Measurements from ENCODE around the gene RNF212.
"Not testable (repeated sequence)": the region's sequence is repeated elsewhere in the genome, so short reads cannot be mapped to it uniquely, and the experiment has no call there.

The RNF212 gene

DNA sequence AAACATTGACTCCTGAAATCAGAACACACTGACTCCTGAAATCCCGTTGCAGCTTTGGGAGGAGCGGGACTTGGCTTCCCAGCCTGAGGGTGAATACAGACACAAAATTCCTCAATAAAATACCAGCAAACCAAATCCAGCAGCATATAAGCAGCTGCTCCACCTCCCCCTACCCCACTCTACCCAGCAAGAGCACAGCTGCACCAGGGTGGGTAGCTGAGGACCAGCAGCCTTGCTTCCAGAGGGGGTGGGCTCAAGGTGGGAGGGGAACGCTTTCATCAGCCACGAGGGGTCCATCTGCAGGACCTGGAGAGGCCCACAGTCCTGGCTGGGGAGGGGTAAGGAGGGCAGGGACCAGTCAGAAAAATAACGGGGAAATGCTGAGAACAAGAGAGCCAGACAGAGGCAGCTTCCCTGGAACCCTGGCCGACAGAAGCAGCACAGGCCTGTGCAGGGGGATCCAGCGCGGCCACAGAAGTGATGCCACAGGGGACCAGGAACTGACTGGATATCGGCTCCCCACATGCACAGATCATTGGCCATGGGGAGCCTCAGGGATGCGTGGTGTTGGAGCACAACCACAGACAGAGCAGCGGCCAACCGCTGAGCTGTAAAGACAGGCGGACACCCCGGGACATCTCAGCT, 52.2 kb downstream of the RNF212 start:
- no peak for DNase-seq

DNA sequence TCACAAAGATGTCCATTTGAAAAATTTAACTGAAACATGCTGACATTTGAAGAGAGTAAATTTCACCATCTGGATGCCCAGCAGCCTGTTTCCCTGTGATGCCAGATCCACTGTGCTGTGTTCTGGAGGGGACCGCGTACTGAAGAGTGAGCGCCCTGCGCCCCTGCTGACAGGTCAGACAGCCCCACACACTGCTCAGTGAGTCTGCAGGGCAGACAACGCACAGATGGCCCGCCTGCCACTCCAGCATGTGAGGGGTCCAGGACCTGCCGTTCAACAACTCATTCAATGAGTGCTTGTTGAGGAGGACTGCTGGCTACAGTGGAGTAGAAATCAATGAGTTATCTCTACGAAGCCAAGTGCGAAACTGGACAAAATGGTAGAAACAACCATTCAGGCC, 52.7 kb downstream of the RNF212 start:
- no peak for DNase-seq

DNA sequence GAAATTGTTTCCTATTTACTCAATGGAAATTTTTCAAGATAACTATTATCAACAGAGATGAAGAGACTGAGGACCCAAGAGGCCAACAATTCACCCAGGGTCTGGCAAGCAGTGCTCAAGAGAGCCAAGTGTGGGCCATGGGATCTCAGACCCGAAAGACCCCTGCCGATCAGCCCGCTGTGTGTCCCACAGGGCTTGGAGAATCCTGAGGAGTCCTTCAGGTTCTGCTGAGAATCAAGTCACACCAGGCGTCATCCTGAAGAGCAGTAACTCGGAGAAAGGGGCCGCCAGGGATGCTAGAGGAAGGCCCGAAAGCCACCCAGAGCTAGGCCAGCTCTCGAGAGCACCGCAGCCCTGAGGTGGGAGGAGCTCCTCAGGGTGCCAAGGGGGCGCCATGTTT, 53.2 kb downstream of the RNF212 start:
- DNase-seq = no peak

DNA sequence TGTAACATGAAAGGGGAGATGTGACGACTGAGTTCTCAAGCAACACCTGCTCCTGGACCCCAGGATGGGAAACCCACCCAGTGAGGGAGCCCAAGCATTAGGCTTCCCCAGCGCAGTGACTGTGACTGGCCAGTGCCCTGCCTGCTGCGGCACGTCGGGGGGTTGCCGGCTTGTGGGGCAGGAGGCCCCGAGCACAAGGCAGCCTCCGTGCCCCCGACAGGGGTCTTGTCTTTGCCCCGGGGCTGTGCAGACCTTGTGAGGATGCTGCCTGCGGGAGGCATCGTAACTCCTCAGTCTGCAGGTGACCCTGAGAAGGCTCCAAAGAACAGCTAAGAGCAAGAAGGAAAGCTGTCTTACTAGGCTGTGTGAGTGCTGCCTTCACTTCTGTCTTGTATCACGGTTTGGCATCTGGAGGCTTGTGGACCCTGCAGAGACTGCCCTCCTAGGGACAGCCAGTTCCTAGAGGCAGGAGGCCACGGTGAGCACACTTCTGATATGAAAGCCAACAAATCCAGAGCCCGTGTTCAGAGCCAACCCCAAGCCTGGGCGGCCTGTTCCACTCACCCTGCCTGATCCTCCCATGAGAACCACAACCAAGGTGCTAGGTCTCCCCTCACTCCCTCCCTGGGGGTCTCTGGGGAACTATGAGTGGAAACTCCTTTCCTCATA, 54.2 kb downstream of the RNF212 start:
- no peak for DNase-seq

DNA sequence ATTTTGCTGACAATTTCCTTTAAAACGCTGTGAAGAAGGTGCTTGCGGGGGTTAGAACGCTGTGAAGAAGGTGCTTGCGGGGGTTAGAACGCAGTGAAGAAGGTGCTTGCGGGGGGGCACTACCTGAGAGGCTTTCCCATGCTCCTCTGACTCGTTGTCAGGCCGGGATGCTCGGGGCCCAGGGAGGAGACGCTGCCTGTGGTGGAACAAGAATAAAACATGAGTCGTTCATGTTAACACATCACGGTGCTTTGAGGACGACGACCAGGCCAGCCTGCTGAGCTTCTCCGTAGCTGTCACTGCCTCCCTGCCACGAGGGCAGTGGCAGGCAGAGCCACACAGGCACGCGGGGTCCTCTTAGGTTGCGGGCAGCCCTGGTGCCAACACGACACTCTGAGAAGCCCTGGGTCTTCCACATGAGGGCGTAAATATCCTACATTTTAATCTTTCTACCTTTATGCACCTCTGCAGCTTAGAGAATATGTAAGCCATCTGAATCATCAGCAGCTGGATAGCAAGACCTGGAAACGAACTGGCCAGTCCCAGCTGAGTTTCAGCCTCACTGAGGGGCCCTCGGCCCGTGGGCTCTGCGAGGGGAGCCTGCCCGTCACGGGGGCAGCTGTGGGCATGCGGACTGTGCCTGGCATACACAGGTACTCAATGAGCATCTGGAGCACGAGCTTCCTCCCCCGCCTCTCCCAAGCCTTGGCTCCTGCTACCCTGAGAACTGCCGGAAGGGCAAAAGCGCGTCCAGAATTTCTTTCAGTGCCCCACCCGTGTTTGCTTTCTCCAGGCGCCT, 55.0 kb downstream of the RNF212 start:
- DNase-seq = no peak

DNA sequence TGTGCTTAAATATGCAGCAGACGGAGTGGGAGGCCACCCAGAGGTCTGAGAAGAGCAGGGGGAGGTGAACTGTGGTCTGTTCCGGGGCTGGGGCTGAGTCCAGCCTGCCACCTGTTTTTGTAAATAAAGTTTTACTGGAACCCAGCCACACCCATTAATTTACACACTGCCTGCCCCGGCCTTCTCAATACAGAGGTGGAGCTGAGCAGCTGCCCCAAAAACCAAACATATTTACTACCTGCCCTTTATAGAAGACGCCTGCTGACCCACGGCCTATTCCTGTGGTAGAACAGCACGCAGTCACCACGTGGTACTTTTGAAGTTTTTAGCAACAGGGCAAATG, 56.0 kb downstream of the RNF212 start:
- DNase-seq = no peak

DNA sequence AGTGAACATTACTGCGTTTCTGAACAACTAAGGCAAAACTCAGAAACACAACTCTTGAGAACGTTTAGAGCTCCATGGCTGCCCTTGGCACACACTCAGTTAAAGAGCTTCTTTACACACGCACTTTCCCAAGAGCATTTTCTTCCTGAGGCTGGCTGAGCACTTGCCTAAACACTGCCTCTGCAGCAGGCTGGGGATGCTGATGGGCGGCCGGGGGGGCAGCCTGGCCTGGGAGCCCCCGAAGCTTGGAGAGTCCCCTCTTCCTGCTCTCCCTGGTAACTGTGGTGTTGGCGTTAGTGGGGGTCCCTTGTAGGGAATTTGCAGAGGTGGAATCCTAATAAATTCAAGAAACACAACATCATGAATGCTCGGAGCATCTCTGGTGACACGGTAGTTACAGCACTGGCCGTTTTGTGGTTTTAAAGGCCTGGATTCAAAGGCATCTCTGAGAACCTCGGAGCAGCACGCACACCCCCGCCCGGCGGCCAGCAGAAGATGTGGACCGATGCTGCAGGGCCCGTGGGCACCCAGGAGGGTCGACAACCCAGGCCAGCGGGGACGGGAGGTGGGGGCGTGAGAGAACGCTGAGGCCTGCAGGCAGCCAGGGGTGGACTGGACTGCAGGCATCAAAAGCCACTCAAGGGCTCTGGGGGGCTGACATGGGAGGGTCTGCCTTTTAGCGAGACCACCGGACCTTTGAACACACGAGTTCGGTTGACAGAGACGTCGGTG, 56.5 kb downstream of the RNF212 start:
- no peak for DNase-seq

DNA sequence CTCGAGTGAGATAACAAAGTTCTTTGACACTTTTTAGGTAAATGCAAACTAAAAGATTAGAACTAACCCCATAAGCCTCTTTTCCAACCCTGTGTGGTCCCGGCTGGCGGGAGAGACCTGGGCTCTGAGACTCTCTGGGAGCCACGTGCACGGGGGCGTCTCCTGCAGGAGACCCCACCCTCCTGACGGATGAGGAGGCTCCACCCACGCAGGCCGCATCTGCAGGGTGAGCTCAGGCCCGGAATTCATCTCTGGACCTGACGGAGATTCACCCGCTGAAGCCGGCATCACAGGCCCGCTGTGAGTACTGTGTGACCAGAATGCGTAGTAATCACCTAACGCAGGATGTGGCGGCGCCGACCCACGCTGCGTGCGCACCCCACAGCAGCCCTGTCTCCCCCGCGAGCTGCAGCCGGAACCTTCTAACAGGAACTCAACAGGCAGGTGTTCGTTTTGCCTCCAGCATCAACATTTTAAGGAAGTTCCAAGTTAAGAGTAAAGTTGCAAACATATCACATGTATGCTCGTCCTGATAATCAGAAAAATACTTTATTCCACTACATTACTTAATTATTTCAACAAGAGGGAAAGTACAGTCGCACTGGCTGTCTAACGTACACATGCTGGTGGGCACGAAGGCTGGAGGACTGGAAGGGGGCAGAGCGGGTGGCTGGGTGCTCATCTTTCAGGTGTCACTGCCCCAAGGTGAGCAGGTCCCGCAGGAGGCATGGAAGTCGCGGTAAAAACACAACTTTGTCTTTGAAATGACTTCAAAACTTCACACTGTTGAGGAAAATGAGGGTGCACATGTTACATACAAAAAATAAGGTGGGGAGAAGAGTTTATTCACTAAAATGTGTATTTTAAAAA, 57.4 kb downstream of the RNF212 start:
- peak; percentile 80 for DNase-seq

DNA sequence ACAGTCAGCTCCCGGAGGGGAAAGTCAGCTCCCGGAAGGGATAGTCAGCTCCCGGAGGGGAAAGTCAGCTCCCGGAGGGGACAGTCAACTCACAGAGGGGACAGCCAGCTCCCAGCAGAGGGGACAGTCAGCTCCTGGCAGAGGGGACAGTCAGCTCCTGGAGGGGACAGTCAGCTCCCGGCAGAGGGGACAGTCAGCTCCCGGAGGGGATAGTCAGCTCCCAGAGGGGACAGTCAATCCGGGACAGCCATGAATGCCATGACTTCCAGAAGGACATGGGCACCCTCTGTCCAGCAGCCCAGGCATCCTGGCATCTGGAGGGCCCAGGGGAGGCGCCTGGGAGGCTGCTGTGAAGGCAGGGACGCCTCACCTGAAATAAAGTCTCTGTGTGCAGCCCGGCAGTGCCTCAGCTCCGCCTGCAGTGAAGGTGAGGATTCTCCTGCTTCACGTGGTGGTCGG, 58.1 kb downstream of the RNF212 start:
- not testable (repeated sequence) for DNase-seq

DNA sequence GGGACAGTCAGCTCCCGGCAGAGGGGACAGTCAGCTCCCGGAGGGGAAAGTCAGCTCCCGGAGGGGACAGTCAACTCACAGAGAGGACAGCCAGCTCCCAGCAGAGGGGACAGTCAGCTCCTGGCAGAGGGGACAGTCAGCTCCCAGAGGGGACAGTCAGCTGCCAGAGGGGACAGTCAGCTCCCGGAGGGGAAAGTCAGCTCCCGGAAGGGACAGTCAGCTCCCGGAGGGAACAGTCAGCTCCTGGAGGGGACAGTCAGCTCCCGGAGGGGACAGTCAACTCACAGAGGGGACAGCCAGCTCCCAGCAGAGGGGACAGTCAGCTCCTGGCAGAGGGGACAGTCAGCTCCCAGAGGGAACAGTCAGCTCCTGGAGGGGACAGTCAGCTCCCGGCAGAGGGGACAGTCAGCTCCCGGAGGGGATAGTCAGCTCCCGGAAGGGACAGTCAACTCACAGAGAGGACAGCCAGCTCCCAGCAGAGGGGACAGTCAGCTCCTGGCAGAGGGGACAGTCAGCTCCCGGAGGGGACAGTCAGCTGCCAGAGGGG, 58.6 kb downstream of the RNF212 start:
- DNase-seq = not testable (repeated sequence)

DNA sequence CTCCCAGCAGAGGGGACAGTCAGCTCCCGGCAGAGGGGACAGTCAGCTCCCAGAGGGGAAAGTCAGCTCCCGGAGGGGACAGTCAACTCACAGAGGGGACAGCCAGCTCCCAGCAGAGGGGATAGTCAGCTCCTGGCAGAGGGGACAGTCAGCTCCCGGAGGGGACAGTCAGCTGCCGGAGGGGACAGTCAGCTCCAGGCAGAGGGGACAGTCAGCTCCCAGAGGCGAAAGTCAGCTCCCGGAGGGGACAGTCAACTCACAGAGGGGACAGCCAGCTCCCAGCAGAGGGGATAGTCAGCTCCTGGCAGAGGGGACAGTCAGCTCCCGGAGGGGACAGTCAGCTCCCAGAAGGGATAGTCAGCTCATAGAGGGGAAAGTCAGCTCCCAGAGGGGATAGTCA, 59.5 kb downstream of the RNF212 start:
- DNase-seq = not testable (repeated sequence)

DNA sequence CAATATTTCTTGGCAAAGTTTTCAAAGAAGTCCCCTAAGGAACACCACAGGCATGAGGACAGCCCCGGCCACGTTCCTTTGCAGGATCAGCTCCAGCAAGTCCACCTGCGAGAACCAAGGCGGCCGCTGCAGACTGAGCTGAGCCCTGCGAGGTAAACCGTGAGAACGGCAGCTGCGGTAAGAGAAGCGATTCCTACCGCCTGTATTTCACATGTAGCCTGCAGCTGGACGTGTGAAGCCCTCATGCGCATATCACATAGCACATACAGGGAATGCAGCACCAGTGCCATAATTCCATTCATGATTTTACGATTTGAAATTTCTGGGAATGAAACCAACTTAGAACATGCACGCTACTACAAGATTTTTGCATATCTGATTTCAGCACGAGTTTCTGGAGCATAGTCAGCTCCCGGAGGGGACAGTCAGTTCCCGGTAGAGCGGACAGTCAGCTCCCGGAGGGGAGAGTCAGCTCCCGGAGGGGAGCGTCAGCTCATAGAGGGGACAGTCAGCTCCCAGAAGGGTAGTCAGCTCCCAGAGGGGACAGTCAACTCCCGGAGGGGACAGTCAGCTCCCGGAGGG, 60.2 kb downstream of the RNF212 start:
- DNase-seq = no peak

DNA sequence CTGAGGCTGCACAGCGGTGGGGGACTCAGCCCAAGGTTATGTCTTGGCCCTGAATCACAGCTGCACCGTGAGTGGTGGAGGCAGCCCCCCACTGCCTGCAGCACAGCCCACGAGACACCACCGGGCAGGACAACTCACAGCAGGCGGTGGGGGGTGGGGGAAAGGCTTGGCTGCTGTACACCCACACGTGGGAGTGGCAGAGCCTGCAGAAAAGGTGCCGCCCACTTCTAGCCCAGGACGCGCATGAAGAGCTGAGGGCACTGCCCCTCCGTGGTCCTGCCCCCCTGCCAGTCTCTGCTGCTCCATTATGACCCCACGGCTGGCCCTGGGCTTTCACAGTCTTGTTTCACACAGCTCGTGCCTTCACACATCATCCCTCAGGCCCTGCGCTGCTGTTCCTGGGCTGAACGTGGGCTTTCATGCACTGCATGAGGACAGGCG, 61.1 kb downstream of the RNF212 start:
- no peak for DNase-seq

DNA sequence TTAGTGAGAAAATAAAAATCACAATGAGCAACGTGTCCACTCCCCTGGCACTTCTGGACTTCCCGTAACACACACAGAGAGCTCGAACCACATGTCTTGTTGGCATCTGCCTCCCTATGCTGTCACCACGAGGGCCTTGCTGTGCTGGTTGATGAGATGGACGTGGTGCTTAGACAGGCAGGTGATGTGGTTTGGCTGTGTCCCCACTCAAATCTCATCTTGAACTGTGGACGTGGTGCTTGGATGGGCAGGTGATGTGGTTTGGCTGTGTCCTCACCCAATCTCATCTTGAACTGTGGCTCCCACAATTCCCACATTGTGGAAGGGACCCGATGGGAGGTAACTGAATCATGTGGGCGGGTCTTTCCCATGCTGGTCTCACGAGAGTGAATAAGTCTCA, 61.9 kb downstream of the RNF212 start:
- DNase-seq = no peak

DNA sequence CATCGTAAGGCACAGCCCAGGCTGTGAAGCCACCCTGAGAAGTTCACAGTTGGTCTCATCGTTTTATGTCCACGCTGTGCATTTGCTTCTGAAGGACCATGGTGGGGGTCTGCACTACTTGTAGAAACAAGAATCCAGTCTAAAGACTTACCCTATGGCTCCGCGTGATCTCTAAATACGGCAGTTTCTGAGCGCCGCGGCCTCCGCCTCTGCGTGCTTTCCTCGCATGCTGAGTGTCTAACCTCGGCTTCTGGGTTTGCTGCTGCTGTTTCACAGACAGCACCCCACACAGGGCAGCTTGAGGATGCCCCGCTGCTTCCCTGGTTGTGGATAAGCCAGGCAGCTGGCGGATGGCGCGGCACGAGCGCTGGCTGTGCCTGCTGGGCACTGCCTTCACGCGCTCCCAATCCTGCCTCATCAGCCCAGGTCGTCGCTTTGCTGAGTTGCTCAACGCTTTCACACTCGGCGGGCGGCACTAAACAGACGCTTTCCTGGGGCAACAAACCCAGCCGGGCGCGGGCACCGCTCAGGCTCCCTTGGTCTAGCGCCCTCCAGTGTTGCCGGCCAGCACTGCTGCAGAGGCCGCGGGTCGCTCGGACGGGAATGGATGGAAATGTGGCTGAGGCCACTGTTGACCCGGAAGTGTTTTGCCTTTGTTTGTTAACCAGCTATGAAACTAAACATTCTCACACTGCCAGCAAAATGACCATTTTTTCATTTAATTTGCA, 62.7 kb downstream of the RNF212 start:
- DNase-seq = no peak

DNA sequence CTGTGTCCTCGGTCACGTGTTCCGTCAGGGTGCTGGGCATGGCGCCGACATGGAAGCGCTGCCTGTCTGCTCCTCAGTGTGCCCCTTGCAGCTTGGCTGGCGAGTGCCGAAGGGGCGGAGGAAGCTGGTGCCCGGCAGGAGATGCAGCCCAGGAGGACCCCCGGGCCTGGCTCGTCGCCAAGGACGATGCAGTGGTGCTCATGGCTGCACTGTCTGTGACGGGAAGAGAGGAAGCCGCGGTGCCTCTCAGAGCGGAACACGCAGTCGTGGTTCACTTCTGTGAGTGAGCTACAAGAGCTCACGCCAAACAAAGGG, 63.8 kb downstream of the RNF212 start:
- no peak for DNase-seq

DNA sequence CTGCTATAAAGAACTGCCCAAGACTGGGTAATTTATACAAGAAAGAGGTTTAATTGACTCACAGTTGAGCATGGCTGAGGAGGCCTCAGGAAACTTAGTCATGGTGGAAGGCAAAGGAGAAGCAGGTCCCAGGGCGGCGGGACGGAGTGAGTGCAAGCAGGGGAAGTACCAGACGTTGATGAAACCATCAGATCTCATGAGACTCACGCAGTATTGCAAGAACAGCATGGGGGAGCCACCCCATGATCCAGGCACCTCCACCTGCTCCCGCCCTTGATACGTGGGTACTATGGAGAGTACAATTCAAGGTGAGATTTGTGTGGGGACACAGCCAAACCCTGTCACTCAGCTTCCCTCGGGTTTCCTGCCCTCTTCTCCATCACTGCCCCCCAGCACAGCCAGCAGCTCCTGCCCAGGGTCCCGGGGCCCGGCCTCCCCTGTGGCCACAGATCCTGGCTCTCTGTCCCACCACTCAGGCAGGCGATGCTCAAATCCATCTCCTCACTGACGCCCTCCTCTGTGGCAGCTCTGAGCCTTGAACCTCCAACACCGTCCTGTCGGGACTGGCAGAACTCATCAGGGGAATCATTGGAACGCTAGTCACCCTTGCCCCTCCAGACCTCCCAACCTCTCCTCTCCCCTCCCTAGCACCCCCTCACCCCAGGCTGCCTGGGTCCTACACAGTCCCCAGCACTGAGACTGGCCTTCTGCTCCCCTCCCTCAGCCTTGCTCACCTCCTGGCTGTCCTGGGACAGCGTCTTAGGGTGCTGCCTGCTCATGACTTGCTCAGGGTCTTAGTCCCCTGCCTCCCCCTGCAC, 64.4 kb downstream of the RNF212 start:
- no peak for DNase-seq

DNA sequence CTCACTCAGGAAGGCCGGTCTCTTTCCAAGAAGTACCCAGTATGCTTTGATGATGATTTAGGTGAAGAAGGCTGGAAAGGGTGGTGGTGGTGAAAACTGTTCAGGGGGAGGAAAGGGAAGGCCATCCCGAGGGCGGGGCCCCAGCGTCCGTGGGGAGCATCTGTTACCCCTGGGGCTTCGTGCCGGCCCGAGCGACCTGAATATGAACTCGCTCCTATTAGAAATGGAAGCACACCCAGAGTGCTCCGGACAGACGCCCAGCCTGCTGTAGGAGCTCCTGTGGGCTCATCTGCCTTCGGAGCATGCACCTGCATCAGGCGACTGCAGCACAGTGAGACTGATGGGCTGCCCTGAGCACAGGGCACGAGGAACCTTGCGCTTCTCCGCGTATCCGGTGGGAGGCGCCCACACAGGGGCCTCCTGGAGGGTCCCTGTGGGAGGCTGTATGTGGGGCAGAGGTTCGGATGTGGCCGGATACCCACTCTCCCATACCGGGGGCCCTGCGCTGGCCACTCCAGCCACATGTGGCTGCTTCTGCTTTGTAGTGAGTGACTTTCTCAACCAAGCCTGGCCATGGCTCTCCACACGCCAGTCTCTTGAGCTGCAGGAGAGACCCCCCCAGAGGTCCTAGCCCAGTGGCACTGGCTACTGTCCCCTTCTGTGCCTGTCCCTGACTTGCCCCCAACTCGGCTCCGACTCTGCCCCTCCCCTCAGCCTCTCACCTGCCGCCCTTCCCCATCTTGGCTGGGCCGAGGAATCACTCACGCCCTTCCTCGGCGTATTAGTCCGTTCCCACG, 65.2 kb downstream of the RNF212 start:
- no peak for DNase-seq

Data from CD4-positive, alpha-beta T cell treated with Interleukin-4 for 4 hours (primary cell).